HG03378 (cell line): ENCODE measurements around the gene HCRTR1.

Experiments used
- ATAC-seq: cut with Tn5 transposase; IDR thresholded peaks from one replicate; pipeline ENCODE4 v1.9.1; 2021; ENCODE audit warnings: mild to moderate bottlenecking, moderate library complexity; ENCODE audit not compliant: unreplicated experiment

The HCRTR1 gene

DNA sequence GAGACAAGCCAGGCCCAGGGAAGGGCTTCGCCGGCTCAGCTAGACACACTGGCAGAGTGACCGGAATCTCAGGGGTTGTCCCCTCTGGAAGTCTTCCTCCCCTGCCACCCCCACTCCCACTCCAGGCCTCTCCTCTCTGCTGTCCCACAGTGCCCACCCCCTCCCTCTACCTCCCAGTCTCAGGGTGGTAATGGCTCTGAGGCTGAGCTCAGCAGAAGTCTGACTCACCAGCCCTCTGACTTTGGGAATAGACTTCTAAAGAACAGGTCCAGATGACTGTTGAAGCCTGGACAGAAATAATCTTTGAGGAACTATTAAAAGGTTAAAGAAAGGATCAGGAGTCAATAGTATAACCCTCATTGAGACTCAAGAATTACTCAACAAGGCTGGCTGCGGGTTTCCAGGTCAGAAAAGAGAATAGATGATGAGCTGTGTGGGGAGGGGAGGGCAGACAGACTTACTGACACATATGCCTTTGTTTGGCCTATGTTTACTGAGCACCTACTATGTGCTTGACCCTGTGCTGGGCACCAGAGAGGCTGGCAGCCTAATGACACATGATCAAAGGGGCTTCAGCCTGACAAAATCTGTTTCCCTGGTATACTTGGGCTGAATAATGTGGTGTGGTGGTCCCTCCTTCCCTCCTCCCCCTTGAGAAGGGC lies 8.2 kb downstream of the HCRTR1 start:
- no peak for ATAC-seq

DNA sequence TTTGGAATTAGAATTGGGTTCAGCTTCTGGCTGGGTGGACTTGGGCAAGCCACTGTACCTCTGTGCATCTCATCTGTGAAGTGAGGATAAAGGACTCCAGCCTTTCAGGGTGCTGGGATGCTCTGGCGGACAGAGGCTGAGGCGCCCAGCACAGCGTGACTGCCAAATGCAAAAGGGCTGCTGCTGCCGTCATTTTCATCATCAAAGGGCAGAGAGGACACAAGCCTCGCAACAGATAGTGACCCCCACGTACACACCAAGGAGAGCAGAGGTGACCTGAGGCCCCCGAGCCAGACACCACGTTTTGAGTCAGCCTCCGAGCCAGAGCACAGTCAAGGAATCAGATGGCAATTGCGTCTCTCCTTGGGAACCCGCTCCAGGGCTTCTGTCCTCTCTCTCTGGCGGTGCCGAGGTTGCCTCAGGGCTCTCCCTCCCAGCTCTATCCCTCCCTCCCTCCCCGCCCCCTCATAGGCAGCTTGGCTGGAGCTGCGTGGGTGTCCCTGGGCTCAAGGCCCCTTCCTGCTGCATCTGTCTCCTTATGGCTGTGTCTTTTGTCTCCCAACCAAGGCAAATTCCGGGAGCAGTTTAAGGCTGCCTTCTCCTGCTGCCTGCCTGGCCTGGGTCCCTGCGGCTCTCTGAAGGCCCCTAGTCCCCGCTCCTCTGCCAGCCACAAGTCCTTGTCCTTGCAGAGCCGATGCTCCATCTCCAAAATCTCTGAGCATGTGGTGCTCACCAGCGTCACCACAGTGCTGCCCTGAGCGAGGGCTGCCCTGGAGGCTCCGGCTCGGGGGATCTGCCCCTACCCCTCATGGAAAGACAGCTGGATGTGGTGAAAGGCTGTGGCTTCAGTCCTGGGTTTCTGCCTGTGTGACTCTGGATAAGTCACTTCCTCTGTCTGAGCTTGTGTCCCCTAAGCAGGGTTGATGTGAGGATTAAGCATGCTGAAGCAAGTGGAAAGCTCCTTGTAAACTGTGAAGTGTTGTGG lies 9.0 kb downstream of the HCRTR1 start:
- ATAC-seq = no peak

DNA sequence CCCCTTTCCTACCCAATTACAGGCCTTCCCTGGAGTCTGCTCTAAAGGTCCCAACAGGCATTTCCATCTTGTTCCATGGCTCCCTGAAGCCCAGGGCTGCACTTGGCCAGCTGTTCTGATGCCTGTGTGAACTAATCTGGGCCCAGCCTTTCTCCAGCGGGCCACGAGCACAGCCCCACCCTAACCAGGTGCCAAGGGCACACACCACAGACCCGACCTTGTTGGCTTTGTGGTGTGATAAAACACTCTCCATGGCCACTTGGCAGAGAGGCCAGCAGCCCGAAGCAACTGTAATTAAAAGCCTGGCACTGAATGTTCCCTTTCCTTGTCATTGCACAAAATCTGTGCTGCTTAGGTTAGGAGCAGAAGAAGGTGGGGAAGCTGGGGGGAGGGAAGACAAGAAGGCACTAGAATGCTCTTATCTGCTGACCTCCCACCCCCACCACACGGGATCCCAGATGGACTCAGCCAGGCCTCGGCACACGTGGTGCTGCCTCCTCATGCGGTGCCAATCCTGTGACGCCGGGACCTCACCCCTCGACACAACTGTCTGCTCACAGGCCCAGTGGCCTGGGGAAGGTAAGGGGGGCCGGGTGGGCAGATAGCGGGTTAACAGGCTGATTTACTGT lies 9.9 kb downstream of the HCRTR1 start:
- ATAC-seq = no peak

- no peak for ATAC-seq
These were observed 10.6 kb downstream of the HCRTR1 start for GRCh38 chr1:31627930-31628559.

DNA sequence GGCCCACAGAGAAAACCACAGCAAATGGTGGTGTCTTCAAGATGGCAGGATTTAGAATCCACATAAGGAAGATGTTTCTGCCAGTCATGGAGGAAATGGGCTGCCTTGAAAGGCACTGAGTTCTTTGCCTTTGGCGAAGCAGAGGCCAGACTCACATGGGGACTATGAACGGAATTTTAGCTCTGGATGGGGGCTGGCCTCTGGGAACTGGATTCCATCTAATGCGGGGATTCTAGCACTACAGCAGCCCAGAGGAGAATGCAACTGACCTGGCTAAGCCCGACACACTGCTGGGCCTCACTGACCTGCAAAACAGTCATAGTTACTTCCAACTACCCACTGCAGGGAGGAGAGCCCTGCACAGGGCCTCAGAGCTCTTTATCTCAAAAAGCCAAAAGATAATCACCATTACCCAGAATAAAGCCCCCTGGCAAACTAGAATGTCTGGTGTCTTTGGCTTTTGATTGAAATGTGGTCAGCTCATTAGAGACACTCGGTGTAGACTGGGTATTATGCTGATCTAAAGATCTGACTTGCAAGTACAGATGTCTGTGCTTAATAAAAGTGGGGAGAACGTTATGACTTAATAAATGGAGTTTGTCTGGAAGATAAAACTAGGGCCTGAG lies 11.6 kb downstream of the HCRTR1 start:
- ATAC-seq = no peak

- no peak for ATAC-seq
These were observed 15.2 kb downstream of the HCRTR1 start for GRCh38 chr1:31632649-31633048.

DNA sequence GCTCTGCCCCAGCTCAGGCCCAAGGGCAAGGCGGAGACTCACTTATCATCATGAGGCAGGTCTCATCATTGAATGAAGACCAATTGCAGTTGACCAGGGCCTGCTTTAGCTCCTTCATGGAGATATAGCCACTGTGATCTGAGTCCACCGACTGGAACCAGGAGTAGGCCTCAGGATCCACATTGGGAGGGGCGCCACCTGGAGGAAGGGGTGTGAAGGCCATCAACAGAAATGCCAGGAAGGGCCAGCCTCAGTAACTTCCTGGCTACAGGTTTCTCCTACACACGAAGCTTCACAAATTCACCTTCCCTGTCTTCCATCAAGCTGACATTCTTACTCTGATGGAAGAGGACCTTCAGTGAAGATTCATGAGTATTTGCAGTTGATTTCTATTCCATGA lies 15.6 kb downstream of the HCRTR1 start:
- no peak for ATAC-seq

- no peak for ATAC-seq
These were observed 20.6 kb downstream of the HCRTR1 start for GRCh38 chr1:31637915-31638673.

GRCh38 chr1:31639543-31639942 lies 22.1 kb downstream of the HCRTR1 start:
- no peak for ATAC-seq

DNA sequence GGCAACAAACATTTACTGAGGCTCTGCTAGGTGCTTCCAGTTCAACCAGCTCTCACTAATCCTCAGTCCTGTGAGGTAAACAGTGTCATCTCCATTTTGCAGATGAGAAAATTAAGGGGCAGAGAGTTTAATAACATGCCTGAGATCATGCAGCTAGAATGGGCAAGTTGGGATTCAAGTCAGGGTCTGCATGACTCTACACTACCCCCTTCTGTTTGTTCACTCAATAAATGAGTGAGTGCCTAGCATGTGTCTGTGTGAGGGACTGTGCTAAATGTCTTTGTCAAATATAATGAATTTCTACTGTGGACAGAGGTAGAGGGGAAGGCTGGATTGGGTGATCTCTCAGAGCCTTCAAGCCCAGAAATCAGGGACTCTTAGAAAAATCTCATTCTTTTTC lies 22.7 kb downstream of the HCRTR1 start:
- ATAC-seq = no peak

- no peak for ATAC-seq
These were observed 23.5 kb downstream of the HCRTR1 start for GRCh38 chr1:31640964-31641363.

DNA sequence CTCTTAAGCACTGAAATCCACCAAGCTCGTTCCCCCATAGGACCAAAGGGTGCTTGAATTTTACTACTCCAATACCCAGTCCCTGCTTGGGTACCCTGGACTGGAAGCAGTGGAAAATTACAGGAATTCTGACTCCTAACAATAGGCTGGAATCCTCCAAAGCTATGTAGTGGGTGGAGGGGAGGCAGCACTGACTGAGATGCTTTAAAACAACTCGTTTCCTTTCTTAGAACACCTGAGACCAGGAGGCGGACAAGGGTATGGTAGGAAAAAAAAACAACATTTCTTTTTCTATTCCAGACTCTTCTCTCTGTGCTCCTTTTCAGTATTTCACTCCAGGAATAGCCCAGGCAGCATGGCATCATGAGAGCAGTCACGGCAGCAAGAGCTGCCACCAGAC lies 24.9 kb downstream of the HCRTR1 start:
- no peak for ATAC-seq

GRCh38 chr1:31642897-31643296 lies 25.4 kb downstream of the HCRTR1 start:
- ATAC-seq = no peak

GRCh38 chr1:31643976-31644559 lies 26.6 kb downstream of the HCRTR1 start:
- ATAC-seq = no peak

- ATAC-seq = peak; percentile 79
These were observed 27.2 kb downstream of the HCRTR1 start, which contains the start of gene PEF1 for GRCh38 chr1:31644560-31645273. PEF1 (minus strand) TSS chr1:31644876; CDS start chr1:31644864, 12 bp downstream.

DNA sequence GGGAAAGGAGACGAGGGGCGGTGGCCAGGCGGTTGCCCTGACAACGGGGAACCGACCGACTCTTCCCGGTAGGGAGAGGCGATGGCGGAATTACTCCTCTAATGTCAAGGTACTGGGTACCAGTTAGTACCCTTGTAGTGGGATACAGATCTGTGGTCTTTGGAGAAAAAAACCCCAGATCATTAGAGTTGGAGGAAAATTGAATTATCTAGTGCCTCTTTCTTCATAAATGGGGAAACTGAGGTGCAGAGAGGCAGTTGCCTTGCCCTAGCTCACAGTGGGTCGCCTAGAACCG lies 27.7 kb downstream of the HCRTR1 start:
- no peak for ATAC-seq

- no peak for ATAC-seq
These were observed 28.9 kb downstream of the HCRTR1 start for GRCh38 chr1:31646259-31646960.

- no peak for ATAC-seq
These were observed 29.6 kb downstream of the HCRTR1 start for GRCh38 chr1:31647106-31647505.
